GM12878 (cell line): ENCODE results near the gene WWOX. TPM values are rescaled to one million over a fixed set of nuclear protein-coding genes. Genes with fewer than 3 reads are reported as not detected.

Experiments
- ATAC-seq: fragments of 200-7000 bp; cut with Tn5 transposase; 3 replicates; pipeline ENCODE4 v1.9.1; 2020; ENCODE audit warnings: mild to moderate bottlenecking, moderate library complexity
- BruUV-seq: library from RNA; stranded (reverse); fragments of 400-500 nt; replicated peaks from 2 replicates; lab custom pipeline; 2021; lab: Mats Ljungman, UMichigan
- CTCF ChIA-PET: fragments of 300-600 bp; sonication (Branson Sonifier 250); formaldehyde crosslinking; extraction: SDS; loops from one replicate; lab custom pipeline; 2021; ENCODE audit warnings: inconsistent platforms; lab: Yijun Ruan, JAX
- POLR2A ChIA-PET: fragments of 350-600 bp; formaldehyde crosslinking; extraction: SDS; loops from one replicate; lab custom pipeline; 2021; ENCODE audit warnings: inconsistent platforms; lab: Charles Lee
- RAD21 ChIA-PET: fragments of 300-600 bp; sonication (Branson Sonifier 250); formaldehyde crosslinking; loops from one replicate; lab custom pipeline; 2023; ENCODE audit warnings: antibody characterized with exemption; ENCODE audit not compliant: unreplicated experiment; lab: Charles Lee
- SMC1A ChIA-PET: fragments of 300-600 bp; sonication (Branson Sonifier 250); formaldehyde crosslinking; loops from one replicate; lab custom pipeline; 2023; ENCODE audit not compliant: unreplicated experiment, uncharacterized antibody; lab: Charles Lee
- DNase-seq: peaks from one replicate; pipeline ENCODE4 v3.0.0-alpha.2; 2011; ENCODE audit warnings: low read depth, low spot score
- FAIRE-seq: peaks from 3 replicates; lab custom pipeline; 2011; peaks lifted over from hg19 to GRCh38; lab: Jason Lieb, UNC
- H2AFZ ChIP-seq: 2 replicates; pipeline ENCODE4 v1.6.0; 2011; ENCODE audit warnings: low read depth, low read length, control low read depth; ENCODE audit not compliant: control insufficient read depth
- H3K27ac ChIP-seq: 2 replicates; pipeline ENCODE4 v1.5.1; 2011; ENCODE audit warnings: control low read depth; ENCODE audit not compliant: control insufficient read depth, insufficient read depth
- H3K27me3 ChIP-seq, 2 experiments: replicated peaks in 1 of 2; 2 replicates each; pipeline versions ENCODE4 v1.6.0 to v1.6.1; 2011; ENCODE audit warnings: low read length in 1 of 2; ENCODE audit not compliant: control insufficient read depth in 2 of 2, insufficient read depth in 2 of 2
- H3K36me3 ChIP-seq, 2 experiments: 2 replicates each; pipeline ENCODE4 v1.5.1; 2011; ENCODE audit warnings: low read length in 1 of 2; ENCODE audit not compliant: control insufficient read depth in 2 of 2, insufficient read depth in 2 of 2
- H3K4me1 ChIP-seq: 2 replicates; pipeline ENCODE4 v1.6.1; 2011; ENCODE audit warnings: mild to moderate bottlenecking, low read length, moderate library complexity, mixed read lengths; ENCODE audit not compliant: control insufficient read depth, insufficient read depth
- H3K4me2 ChIP-seq: 2 replicates; pipeline ENCODE4 v1.6.0; 2011; ENCODE audit warnings: control low read depth; ENCODE audit not compliant: control insufficient read depth, insufficient read depth
- H3K4me3 ChIP-seq: fragments of 200-600 bp; sonication (generic); 2 replicates; pipeline ENCODE4 v1.5.1; 2016
- H3K79me2 ChIP-seq: 2 replicates; pipeline ENCODE4 v1.6.0; 2011; ENCODE audit warnings: low read length; ENCODE audit not compliant: control insufficient read depth, insufficient read depth
- H3K9ac ChIP-seq: 2 replicates; pipeline ENCODE4 v1.8.0; 2011; ENCODE audit warnings: low read length, control low read depth, mixed read lengths; ENCODE audit not compliant: control insufficient read depth, insufficient read depth
- H3K9me3 ChIP-seq: replicated peaks from 3 replicates; pipeline ENCODE4 v1.5.1; 2011; ENCODE audit warnings: mild to moderate bottlenecking, low read length; ENCODE audit not compliant: control insufficient read depth, insufficient read depth
- H4K20me1 ChIP-seq: 2 replicates; pipeline ENCODE4 v1.6.0; 2011; ENCODE audit not compliant: control insufficient read depth, insufficient read depth
- ATF3 ChIP-seq: IDR thresholded peaks from 2 replicates; pipeline ENCODE4 v1.6.1; 2011; ENCODE audit warnings: low read depth, mild to moderate bottlenecking, low read length, moderate library complexity, borderline replicate concordance; ENCODE audit errors: extremely low read depth
- ATF7 ChIP-seq: fragments of 450-650 bp; IDR thresholded peaks from 2 replicates; pipeline ENCODE4 v1.6.1; 2016; ENCODE audit warnings: low read depth, mild to moderate bottlenecking
- CBX3 ChIP-seq: fragments of 200-600 bp; sonication (generic); IDR thresholded peaks from 2 replicates; pipeline ENCODE4 v1.6.1; 2016; ENCODE audit warnings: low read depth, borderline replicate concordance
- CHD4 ChIP-seq: fragments of 200-600 bp; sonication (generic); IDR thresholded peaks from 2 replicates; pipeline ENCODE4 v1.6.1; 2016; ENCODE audit warnings: mild to moderate bottlenecking
- DPF2 ChIP-seq: fragments of 450-650 bp; IDR thresholded peaks from 2 replicates; pipeline ENCODE4 v1.6.1; 2017; ENCODE audit warnings: mild to moderate bottlenecking
- EED ChIP-seq: sonication (generic); IDR thresholded peaks from 2 replicates; pipeline ENCODE4 v1.6.1; 2016; ENCODE audit warnings: antibody characterized with exemption, low read depth
- EP300 ChIP-seq, 2 experiments: fragments of 150-350 bp in 1 of 2; IDR thresholded peaks; 2 replicates each; pipeline ENCODE4 v1.6.1; 2011 to 2012; ENCODE audit warnings: low read depth in 2 of 2, low read length in 2 of 2, borderline replicate concordance in 1 of 2, improper control_type of control experiment in 1 of 2, inconsistent platforms in 1 of 2; ENCODE audit not compliant: control insufficient read depth in 1 of 2
- FOXM1 ChIP-seq: IDR thresholded peaks from 2 replicates; pipeline ENCODE4 v1.6.1; 2012; ENCODE audit warnings: low read depth, mild to moderate bottlenecking, inconsistent platforms, low read length, moderate library complexity
- HDAC2 ChIP-seq: fragments of 200-600 bp; sonication (generic); IDR thresholded peaks from 2 replicates; pipeline ENCODE4 v1.6.1; 2017
- HDAC6 ChIP-seq: fragments of 200-600 bp; sonication (generic); IDR thresholded peaks from one replicate; pipeline ENCODE4 v1.8.0; 2017; ENCODE audit warnings: antibody characterized with exemption; ENCODE audit not compliant: unreplicated experiment
- MYC ChIP-seq: IDR thresholded peaks from 2 replicates; pipeline ENCODE4 v1.6.1; 2011; ENCODE audit warnings: mild to moderate bottlenecking, low read length, moderate library complexity, inconsistent platforms; ENCODE audit not compliant: insufficient read depth, insufficient replicate concordance, insufficient read length, severe bottlenecking
- POLR2A ChIP-seq: IDR thresholded peaks from 2 replicates; pipeline ENCODE4 v1.6.1; 2011; ENCODE audit warnings: low read depth, mild to moderate bottlenecking, low read length
- RCOR1 ChIP-seq: conservative IDR thresholded peaks from 2 replicates; pipeline ENCODE4 v1.6.1; 2012; ENCODE audit warnings: low read depth, low read length, improper control_type of control experiment
- SUZ12 ChIP-seq: fragments of 200-600 bp; sonication (generic); IDR thresholded peaks from one replicate; pipeline ENCODE4 v1.6.1; 2018; ENCODE audit warnings: antibody characterized with exemption, mild to moderate bottlenecking; ENCODE audit not compliant: unreplicated experiment
- ZNF274 ChIP-seq: IDR thresholded peaks from one replicate; pipeline ENCODE4 v1.8.0; 2011; ENCODE audit not compliant: insufficient read length, insufficient read depth
- WGBS: methylation state at CpG from one replicate; pipeline ENCODE4 v1.1.6; 2016; ENCODE audit warnings: low lambda C conversion rate; ENCODE audit not compliant: insufficient replicate concordance, insufficient coverage; ENCODE audit errors: missing lambda C conversion rate; 5-methylcytosine and 5-hydroxymethylcytosine counted together
- in situ Hi-C: fragments of 300-500 bp; cut with MboI; formaldehyde crosslinking; loops from 9 replicates; pipeline ENCODE4 v1.14.3; 2018; ENCODE audit warnings: mixed read lengths
- intact Hi-C: fragments of 100-400 bp; cut with micrococcal nuclease; formaldehyde crosslinking; loops from one replicate; pipeline ENCODE4 v1.14.2; 2022; ENCODE audit not compliant: unreplicated experiment
- polyA plus RNA-seq, 11 experiments: library from polyadenylated mRNA; depleted of rRNA in 4 of 11; unstranded in 6 of 11; stranded (reverse) in 5 of 11; fragments of >200 nt; fragmentation: Nextera tagmentation in 4 of 11; fragmentation: Illumina TruSeq in 1 of 11; extraction: Ambion mirVana in 4 of 11; extraction: Trizol in 1 of 11; gene quantifications; 1 replicate in 1 of 11; 2 replicates in 10 of 11; pipeline versions ENCODE4 v1.2.1 to v1.2.3, GENCODE V29; 2011 to 2016; ENCODE audit warnings: inconsistent platforms in 2 of 11, missing spikeins in 2 of 11, low read depth in 1 of 11
- total RNA-seq, 4 experiments: library from RNA; depleted of rRNA in 3 of 4; stranded (reverse); fragments of >200 nt in 3 of 4; fragmentation: Illumina TruSeq in 1 of 4; extraction: Trizol in 1 of 4; gene quantifications; 2 replicates each; pipeline versions ENCODE4 v1.2.1 to v1.2.3, GENCODE V29; 2013 to 2021
- TF ChIP-seq, protein P1 (sequence below): fragments of 450-650 bp; formaldehyde crosslinking; IDR thresholded peaks from 2 replicates; pipeline ENCODE4 v1.5.0; 2022; ENCODE audit warnings: mild to moderate bottlenecking, missing genetic modification characterization
- TF ChIP-seq, protein P2 (sequence below): fragments of 450-650 bp; IDR thresholded peaks from 2 replicates; pipeline ENCODE4 v1.6.1; 2016; ENCODE audit warnings: mild to moderate bottlenecking

WWOX gene
- total and polyA plus RNA-seq, 10 of the 15 experiments (the other 5 are each of a cell fraction or from before 2014, with no cell fraction given) = 2.8 to 24.4 (median 17.8) TPM

- CTCF ChIA-PET = no interaction called here
Measured at GRCh38 chr16:79134300-79134699, 1034.8 kb downstream of the WWOX start.

More at GRCh38 chr16:79134300-79134699, 1034.8 kb downstream of the WWOX start:
- RAD21 ChIA-PET = no interaction called here
- ATAC-seq = no peak
- POLR2A ChIA-PET = no interaction called here
- Histone ChIP-seq H3K4me3 (no peak overlapping the region), H3K36me3 (no peaks in the 10 kb centered on the region), H3K27me3 (no peaks in the 10 kb centered on the region; a peak in 1 of 4 replicates), H3K9me3 (no peaks in the 10 kb centered on the region; the same call in 2 of the 3 replicates), H2AFZ (no peak overlapping the region), H3K9ac (no peak overlapping the region), H3K4me2 (no peak overlapping the region), H3K4me1 (no peaks in the 10 kb centered on the region), H3K79me2 (no peaks in the 10 kb centered on the region), H3K27ac (no peak overlapping the region), H4K20me1 (no peaks in the 10 kb centered on the region)
- SMC1A ChIA-PET = no interaction called here
- in situ Hi-C loops (no loop called here), intact Hi-C loops (no loop called here)
- FAIRE-seq = no peak
- DNase-seq = no peak
- TF ChIP-seq RCOR1 (no peak), SUZ12 (no peak), EED (no peak), MYC (no peak), ATF3 (no peak), DPF2 (no peak), POLR2A (no peak), CHD4 (no peak), ZNF274 (no peak), FOXM1 (no peak), ATF7 (no peak), HDAC6 (no peak), CBX3 (no peak), EP300 (IDR thresholded peaks at IDR 0.05; ENCODE audit: borderline replicate concordance in 1 of 2, control insufficient read depth in 1 of 2, low read depth in 2 of 2, low read length in 2 of 2) (no peak), HDAC2 (no peak)
- TF ChIP-seq, protein P1, sequence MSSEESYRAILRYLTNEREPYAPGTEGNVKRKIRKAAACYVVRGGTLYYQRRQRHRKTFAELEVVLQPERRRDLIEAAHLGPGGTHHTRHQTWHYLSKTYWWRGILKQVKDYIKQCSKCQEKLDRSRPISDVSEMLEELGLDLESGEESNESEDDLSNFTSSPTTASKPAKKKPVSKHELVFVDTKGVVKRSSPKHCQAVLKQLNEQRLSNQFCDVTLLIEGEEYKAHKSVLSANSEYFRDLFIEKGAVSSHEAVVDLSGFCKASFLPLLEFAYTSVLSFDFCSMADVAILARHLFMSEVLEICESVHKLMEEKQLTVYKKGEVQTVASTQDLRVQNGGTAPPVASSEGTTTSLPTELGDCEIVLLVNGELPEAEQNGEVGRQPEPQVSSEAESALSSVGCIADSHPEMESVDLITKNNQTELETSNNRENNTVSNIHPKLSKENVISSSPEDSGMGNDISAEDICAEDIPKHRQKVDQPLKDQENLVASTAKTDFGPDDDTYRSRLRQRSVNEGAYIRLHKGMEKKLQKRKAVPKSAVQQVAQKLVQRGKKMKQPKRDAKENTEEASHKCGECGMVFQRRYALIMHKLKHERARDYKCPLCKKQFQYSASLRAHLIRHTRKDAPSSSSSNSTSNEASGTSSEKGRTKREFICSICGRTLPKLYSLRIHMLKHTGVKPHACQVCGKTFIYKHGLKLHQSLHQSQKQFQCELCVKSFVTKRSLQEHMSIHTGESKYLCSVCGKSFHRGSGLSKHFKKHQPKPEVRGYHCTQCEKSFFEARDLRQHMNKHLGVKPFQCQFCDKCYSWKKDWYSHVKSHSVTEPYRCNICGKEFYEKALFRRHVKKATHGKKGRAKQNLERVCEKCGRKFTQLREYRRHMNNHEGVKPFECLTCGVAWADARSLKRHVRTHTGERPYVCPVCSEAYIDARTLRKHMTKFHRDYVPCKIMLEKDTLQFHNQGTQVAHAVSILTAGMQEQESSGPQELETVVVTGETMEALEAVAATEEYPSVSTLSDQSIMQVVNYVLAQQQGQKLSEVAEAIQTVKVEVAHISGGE (CRISPR knock-in tag) = no peak
- TF ChIP-seq, protein P2, sequence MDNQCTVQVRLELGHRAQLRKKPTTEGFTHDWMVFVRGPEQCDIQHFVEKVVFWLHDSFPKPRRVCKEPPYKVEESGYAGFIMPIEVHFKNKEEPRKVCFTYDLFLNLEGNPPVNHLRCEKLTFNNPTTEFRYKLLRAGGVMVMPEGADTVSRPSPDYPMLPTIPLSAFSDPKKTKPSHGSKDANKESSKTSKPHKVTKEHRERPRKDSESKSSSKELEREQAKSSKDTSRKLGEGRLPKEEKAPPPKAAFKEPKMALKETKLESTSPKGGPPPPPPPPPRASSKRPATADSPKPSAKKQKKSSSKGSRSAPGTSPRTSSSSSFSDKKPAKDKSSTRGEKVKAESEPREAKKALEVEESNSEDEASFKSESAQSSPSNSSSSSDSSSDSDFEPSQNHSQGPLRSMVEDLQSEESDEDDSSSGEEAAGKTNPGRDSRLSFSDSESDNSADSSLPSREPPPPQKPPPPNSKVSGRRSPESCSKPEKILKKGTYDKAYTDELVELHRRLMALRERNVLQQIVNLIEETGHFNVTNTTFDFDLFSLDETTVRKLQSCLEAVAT = no peak
- WGBS = 17% methylated on average over 5 of the region's 5 CpGs
- no TSS peak for BruUV-seq
